Breast epithelium (tissue), 3 donors: ENCODE data around the gene NKD2.
"Not testable (repeated sequence)": the region's sequence is repeated elsewhere in the genome, so short reads cannot be mapped to it uniquely, and the experiment has no call there.

Experiments used
- POLR2A ChIP-seq: fragments of 450-650 bp; IDR thresholded peaks from one replicate; pipeline ENCODE4 v1.6.1; 2016; ENCODE audit warnings: antibody characterized with exemption, mild to moderate bottlenecking, moderate library complexity
- TF ChIP-seq, protein P1 (sequence below), 3 donors: fragments of 450-650 bp; IDR thresholded peaks; one replicate each; pipeline ENCODE4 v1.5.1; 2016 to 2017; ENCODE audit warnings: antibody characterized with exemption in 3 of 3, mild to moderate bottlenecking in 3 of 3, moderate library complexity in 3 of 3

DNA sequence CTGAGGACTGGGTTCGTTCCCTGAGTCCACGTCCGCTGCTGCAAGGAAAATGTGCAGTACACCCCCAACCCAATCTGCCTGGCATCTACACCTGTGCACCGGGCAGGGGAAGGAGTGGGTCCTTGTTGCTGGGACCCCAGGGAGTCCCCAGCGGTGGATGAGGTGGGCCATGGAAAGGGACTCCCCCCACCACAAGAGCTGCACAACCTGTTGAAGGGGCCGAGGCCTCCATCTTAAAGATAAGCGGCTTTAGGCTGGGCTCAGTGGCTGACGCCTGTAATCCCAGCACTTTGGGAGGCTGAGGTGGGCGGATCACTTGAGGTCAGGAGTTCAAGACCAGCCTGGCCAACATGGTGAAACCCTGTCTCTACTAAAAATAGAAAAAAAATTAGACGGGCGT, 7.8 kb upstream of the NKD2 start:
- not testable (repeated sequence) for TF ChIP-seq POLR2A
- TF ChIP-seq, protein P1, sequence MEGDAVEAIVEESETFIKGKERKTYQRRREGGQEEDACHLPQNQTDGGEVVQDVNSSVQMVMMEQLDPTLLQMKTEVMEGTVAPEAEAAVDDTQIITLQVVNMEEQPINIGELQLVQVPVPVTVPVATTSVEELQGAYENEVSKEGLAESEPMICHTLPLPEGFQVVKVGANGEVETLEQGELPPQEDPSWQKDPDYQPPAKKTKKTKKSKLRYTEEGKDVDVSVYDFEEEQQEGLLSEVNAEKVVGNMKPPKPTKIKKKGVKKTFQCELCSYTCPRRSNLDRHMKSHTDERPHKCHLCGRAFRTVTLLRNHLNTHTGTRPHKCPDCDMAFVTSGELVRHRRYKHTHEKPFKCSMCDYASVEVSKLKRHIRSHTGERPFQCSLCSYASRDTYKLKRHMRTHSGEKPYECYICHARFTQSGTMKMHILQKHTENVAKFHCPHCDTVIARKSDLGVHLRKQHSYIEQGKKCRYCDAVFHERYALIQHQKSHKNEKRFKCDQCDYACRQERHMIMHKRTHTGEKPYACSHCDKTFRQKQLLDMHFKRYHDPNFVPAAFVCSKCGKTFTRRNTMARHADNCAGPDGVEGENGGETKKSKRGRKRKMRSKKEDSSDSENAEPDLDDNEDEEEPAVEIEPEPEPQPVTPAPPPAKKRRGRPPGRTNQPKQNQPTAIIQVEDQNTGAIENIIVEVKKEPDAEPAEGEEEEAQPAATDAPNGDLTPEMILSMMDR (IDR thresholded peaks at IDR 0.05) = not testable (repeated sequence)
